Caco-2 (cell line): ENCODE measurements around the gene MB21D2. TPM values are rescaled to one million over a fixed set of nuclear protein-coding genes. Genes with fewer than 3 reads are reported as not detected.

Experiments used
- BruUV-seq: library from RNA; stranded (reverse); fragments of 400-500 nt; replicated peaks from 2 replicates; lab custom pipeline; 2021; lab: Mats Ljungman, UMichigan
- CTCF ChIA-PET: fragments of 300-600 bp; sonication (Branson Sonifier 250); formaldehyde crosslinking; loops from one replicate; lab custom pipeline; 2022; ENCODE audit warnings: antibody characterized with exemption; lab: Charles Lee
- POLR2A ChIA-PET: fragments of 300-600 bp; sonication (Branson Sonifier 250); formaldehyde crosslinking; loops from one replicate; lab custom pipeline; 2022; ENCODE audit warnings: antibody characterized with exemption; lab: Charles Lee
- DNase-seq, 2 experiments: peaks; one replicate each; pipeline versions ENCODE4 v3.0.0 to v3.0.0-alpha.2; 2020 to 2022
- H3K27me3 ChIP-seq: replicated peaks from 2 replicates; pipeline ENCODE4 v1.6.0; 2011; ENCODE audit warnings: low read length; ENCODE audit not compliant: control insufficient read depth, insufficient read depth
- H3K36me3 ChIP-seq: 2 replicates; pipeline ENCODE4 v1.5.1; 2011; ENCODE audit warnings: low read length; ENCODE audit not compliant: control insufficient read depth, insufficient read depth
- H3K4me1 ChIP-seq: fragments of 250-450 bp; sonication (Bioruptor Pico); 2 replicates; pipeline ENCODE4 v1.5.1; 2020; ENCODE audit warnings: mild to moderate bottlenecking
- H3K4me3 ChIP-seq: 2 replicates; pipeline ENCODE4 v1.5.1; 2011; ENCODE audit warnings: low read depth, mild to moderate bottlenecking, control low read depth, low read length
- H3K9me3 ChIP-seq: fragments of 250-450 bp; sonication (Bioruptor Pico); 2 replicates; pipeline ENCODE4 v1.5.1; 2020; ENCODE audit warnings: mild to moderate bottlenecking, moderate library complexity
- H3K27ac Mint-ChIP-seq: one replicate; pipeline ENCODE4 v1.8.0; 2022; ENCODE audit warnings: mixed read lengths; ENCODE audit not compliant: unreplicated experiment
- H3K27me3 Mint-ChIP-seq: one replicate; pipeline ENCODE4 v1.8.0; 2022; ENCODE audit warnings: mixed read lengths; ENCODE audit not compliant: insufficient read depth, unreplicated experiment
- H3K36me3 Mint-ChIP-seq: one replicate; pipeline ENCODE4 v1.8.0; 2022; ENCODE audit warnings: mild to moderate bottlenecking, mixed read lengths; ENCODE audit not compliant: insufficient read depth, unreplicated experiment
- H3K4me1 Mint-ChIP-seq: one replicate; pipeline ENCODE4 v1.8.0; 2022; ENCODE audit warnings: low read depth, mixed read lengths; ENCODE audit not compliant: unreplicated experiment
- H3K4me3 Mint-ChIP-seq: one replicate; pipeline ENCODE4 v1.8.0; 2022; ENCODE audit warnings: mild to moderate bottlenecking, moderate library complexity, mixed read lengths; ENCODE audit not compliant: unreplicated experiment
- H3K9me3 Mint-ChIP-seq: one replicate; pipeline ENCODE4 v1.8.0; 2022; ENCODE audit warnings: mixed read lengths; ENCODE audit not compliant: unreplicated experiment
- intact Hi-C: fragments of 100-400 bp; cut with micrococcal nuclease; formaldehyde crosslinking; loops from one replicate; pipeline ENCODE4 v1.10.0; 2022; ENCODE audit not compliant: unreplicated experiment
- total RNA-seq: library from RNA; stranded (reverse); gene quantifications from 2 replicates; pipeline ENCODE4 v1.2.3, GENCODE V29; 2022
- TF ChIP-seq, protein P1 (sequence below), 2 experiments: fragments of 200-600 bp in 1 of 2; IDR thresholded peaks; 1 replicate in 1 of 2; 2 replicates in 1 of 2; pipeline versions ENCODE4 v1.5.1 to v1.8.0; 2011 to 2022; ENCODE audit warnings: antibody characterized with exemption in 1 of 2, control low read depth in 1 of 2, inconsistent platforms in 1 of 2, low read depth in 1 of 2, low read length in 1 of 2, mild to moderate bottlenecking in 1 of 2, moderate library complexity in 1 of 2; ENCODE audit not compliant: insufficient read depth in 1 of 2, severe bottlenecking in 1 of 2, unreplicated experiment in 1 of 2

Gene MB21D2
- total RNA-seq, 1 experiment from 2014 or later, result 11.0 TPM

DNA sequence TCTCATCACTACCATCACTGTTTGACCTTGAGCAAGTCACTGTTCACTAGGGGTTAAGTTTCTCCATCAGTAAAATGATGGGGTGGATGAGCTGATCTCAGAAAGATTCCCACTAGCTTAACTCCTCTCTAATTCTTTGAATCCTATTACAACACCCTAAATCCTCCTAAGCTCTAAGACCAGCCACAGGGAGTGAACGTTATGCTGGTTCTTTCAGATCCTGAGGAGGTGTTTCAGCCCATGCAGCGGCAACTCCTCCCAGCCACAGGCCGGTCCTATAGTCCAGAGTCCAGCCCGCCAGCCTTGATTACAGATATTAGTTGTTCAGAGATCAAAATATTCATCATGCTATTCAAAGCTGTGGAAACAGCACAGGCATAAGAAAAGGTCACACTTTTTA lies 15.1 kb downstream of the MB21D2 start:
- intact Hi-C loops, result no loop called here
- Histone ChIP-seq H3K36me3 (no peaks in the 10 kb centered on the region), H3K4me3 (no peak overlapping the region), H3K27me3 (no peaks in the 10 kb centered on the region), H3K4me1 (peaks cover 40% of the 10 kb centered on the region), H3K9me3 (no peaks in the 10 kb centered on the region)
- Mint-ChIP-seq H3K4me3 (no peak overlapping the region), H3K27me3 (no peaks in the 10 kb centered on the region), H3K9me3 (no peaks in the 10 kb centered on the region), H3K27ac (peak overlapping the region; percentile 81), H3K4me1 (peaks cover 55% of the 10 kb centered on the region), H3K36me3 (peaks cover 36% of the 10 kb centered on the region)
- no TSS peak for BruUV-seq
- ChIA-PET POLR2A (no interaction called here), CTCF (interaction anchor here (1.1 kb wide), 1 partner anchor 14 kb away, joined by 3 read pairs; no protein-coding TSS in a partner anchor)
- TF ChIP-seq, protein P1, sequence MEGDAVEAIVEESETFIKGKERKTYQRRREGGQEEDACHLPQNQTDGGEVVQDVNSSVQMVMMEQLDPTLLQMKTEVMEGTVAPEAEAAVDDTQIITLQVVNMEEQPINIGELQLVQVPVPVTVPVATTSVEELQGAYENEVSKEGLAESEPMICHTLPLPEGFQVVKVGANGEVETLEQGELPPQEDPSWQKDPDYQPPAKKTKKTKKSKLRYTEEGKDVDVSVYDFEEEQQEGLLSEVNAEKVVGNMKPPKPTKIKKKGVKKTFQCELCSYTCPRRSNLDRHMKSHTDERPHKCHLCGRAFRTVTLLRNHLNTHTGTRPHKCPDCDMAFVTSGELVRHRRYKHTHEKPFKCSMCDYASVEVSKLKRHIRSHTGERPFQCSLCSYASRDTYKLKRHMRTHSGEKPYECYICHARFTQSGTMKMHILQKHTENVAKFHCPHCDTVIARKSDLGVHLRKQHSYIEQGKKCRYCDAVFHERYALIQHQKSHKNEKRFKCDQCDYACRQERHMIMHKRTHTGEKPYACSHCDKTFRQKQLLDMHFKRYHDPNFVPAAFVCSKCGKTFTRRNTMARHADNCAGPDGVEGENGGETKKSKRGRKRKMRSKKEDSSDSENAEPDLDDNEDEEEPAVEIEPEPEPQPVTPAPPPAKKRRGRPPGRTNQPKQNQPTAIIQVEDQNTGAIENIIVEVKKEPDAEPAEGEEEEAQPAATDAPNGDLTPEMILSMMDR (IDR thresholded peaks at IDR 0.05; ENCODE audit: insufficient read depth in 1 of 2, low read depth in 1 of 2, low read length in 1 of 2, severe bottlenecking in 1 of 2, unreplicated experiment in 1 of 2), result no peak
- DNase-seq, result peak in 1 of 2 experiments; percentile 29

DNA sequence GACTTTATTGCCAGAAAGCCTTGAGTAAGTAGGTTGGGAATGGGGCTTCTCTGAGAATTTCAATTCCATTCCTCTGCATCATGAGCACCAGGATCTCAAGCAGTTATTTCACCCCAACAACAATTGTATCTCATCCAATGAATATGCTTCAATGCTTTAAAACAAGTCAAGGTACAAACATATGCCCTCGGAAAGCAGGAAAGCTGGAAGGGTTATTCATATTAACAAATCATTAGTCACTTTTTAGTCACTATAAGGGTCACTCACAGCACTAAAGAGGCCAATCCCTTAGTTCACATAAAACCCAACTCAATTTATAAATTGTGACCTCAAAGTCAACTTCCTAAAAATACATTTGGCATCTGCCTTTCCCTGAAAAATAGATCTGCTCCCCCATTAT lies 16.2 kb downstream of the MB21D2 start:
- Histone ChIP-seq H3K4me3 (no peak overlapping the region), H3K4me1 (peaks cover 40% of the 10 kb centered on the region), H3K9me3 (no peaks in the 10 kb centered on the region), H3K36me3 (no peaks in the 10 kb centered on the region), H3K27me3 (no peaks in the 10 kb centered on the region)
- no peak overlapping the region for H3K27ac Mint-ChIP-seq
- H3K27me3 Mint-ChIP-seq, result no peaks in the 10 kb centered on the region
- no peak for DNase-seq
- peaks cover 58% of the 10 kb centered on the region for H3K4me1 Mint-ChIP-seq
- H3K9me3 Mint-ChIP-seq, result no peaks in the 10 kb centered on the region
- no peak overlapping the region for H3K4me3 Mint-ChIP-seq
- TF ChIP-seq, protein P1 (IDR thresholded peaks at IDR 0.05; ENCODE audit: insufficient read depth in 1 of 2, low read depth in 1 of 2, low read length in 1 of 2, severe bottlenecking in 1 of 2, unreplicated experiment in 1 of 2), result no peak
- CTCF ChIA-PET, result no interaction called here
- H3K36me3 Mint-ChIP-seq, result peaks cover 42% of the 10 kb centered on the region
- POLR2A ChIA-PET, result no interaction called here
- BruUV-seq, result no TSS peak
- intact Hi-C loops, result no loop called here

DNA sequence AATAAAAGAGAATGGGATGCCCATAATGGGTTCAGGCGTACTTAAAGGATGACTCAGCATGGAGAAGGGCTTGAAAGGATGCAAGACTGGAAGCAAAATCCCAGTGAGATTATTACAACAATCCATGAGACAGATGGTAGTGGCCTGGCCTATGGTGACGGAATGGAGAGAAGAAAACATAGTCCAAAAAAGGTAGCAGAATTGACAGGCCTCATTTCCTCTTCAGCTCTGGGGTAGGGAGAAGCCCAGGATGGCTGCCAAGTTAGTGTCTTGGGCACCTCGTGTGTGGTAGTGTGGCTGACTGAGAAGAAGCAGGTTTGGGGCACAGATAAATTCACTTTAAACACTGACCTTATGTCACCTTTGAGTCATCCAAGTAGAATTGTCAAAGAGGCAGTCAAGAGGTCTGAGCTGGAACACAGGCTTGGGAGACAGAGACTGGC lies 18.1 kb downstream of the MB21D2 start:
- Mint-ChIP-seq H3K4me1 (peaks cover 67% of the 10 kb centered on the region), H3K36me3 (peaks cover 39% of the 10 kb centered on the region), H3K27ac (peak overlapping the region; percentile 85), H3K4me3 (no peak overlapping the region), H3K27me3 (no peaks in the 10 kb centered on the region), H3K9me3 (no peaks in the 10 kb centered on the region)
- Histone ChIP-seq H3K4me1 (peaks cover 52% of the 10 kb centered on the region), H3K27me3 (no peaks in the 10 kb centered on the region), H3K4me3 (no peak overlapping the region), H3K36me3 (no peaks in the 10 kb centered on the region), H3K9me3 (no peaks in the 10 kb centered on the region)
- intact Hi-C loops, result no loop called here
- ChIA-PET POLR2A (no interaction called here), CTCF (no interaction called here)
- no peak for DNase-seq
- TF ChIP-seq, protein P1 (IDR thresholded peaks at IDR 0.05; ENCODE audit: insufficient read depth in 1 of 2, low read depth in 1 of 2, low read length in 1 of 2, severe bottlenecking in 1 of 2, unreplicated experiment in 1 of 2), result no peak
- BruUV-seq, result no TSS peak
